K562 (cell line): ENCODE measurements around the gene HOXB5. TPM values are rescaled to one million over a fixed set of nuclear protein-coding genes. Genes with fewer than 3 reads are reported as not detected.

Experiments used
- ARID1B ChIP-seq: fragments of 450-650 bp; IDR thresholded peaks from 2 replicates; pipeline ENCODE4 v1.6.1; 2016; ENCODE audit warnings: antibody characterized with exemption, mild to moderate bottlenecking, inconsistent platforms
- ARNT ChIP-seq, 2 experiments: fragments of 450-650 bp; IDR thresholded peaks; 2 replicates each; pipeline ENCODE4 v1.6.1; 2016; ENCODE audit warnings: mild to moderate bottlenecking in 1 of 2
- CEBPG ChIP-seq, 3 experiments: fragments of 200-800 bp in 1 of 3; sonication (Bioruptor generic) in 1 of 3; sonication (generic) in 1 of 3; formaldehyde crosslinking in 1 of 3; IDR thresholded peaks in 2 of 3; conservative IDR thresholded peaks in 1 of 3; 2 replicates each; pipeline versions ENCODE4 v1.6.1 to v1.8.0; 2016 to 2022; ENCODE audit warnings: missing compliant biosample characterization in 2 of 3, missing genetic modification characterization in 2 of 3, mild to moderate bottlenecking in 1 of 3, missing genetic modification reagents in 1 of 3
- CXXC5 ChIP-seq: fragments of 250-450 bp; sonication (Bioruptor Pico); IDR thresholded peaks from 2 replicates; pipeline ENCODE4 v1.8.0; 2022; ENCODE audit warnings: inconsistent platforms, mild to moderate bottlenecking, moderate library complexity
- DPF2 ChIP-seq: fragments of 450-650 bp; IDR thresholded peaks from 2 replicates; pipeline ENCODE4 v1.6.1; 2016
- GATA2 ChIP-seq: sonication (generic); formaldehyde crosslinking; IDR thresholded peaks from 2 replicates; pipeline ENCODE4 v1.4.0; 2020; ENCODE audit warnings: mild to moderate bottlenecking, missing genetic modification reagents
- HEY1 ChIP-seq: fragments of 250-450 bp; sonication (Bioruptor Pico); IDR thresholded peaks from 2 replicates; pipeline ENCODE4 v1.5.0; 2020; ENCODE audit warnings: mild to moderate bottlenecking, moderate library complexity, borderline replicate concordance
- NCOA2 ChIP-seq, 2 experiments: fragments of 450-650 bp; IDR thresholded peaks; 2 replicates each; pipeline ENCODE4 v1.6.1; 2018; ENCODE audit warnings: mild to moderate bottlenecking in 2 of 2, moderate library complexity in 1 of 2; ENCODE audit not compliant: partially characterized antibody in 2 of 2
- NFE2L1 ChIP-seq: fragments of 450-650 bp; IDR thresholded peaks from 2 replicates; pipeline ENCODE4 v1.6.1; 2016; ENCODE audit warnings: missing genetic modification characterization, low read depth, mild to moderate bottlenecking, missing compliant biosample characterization, moderate library complexity, borderline replicate concordance
- NR0B1 ChIP-seq: fragments of 450-650 bp; IDR thresholded peaks from one replicate; pipeline ENCODE4 v1.6.1; 2018; ENCODE audit warnings: mild to moderate bottlenecking, moderate library complexity; ENCODE audit not compliant: partially characterized antibody
- RUNX1 ChIP-seq: sonication (generic); IDR thresholded peaks from 2 replicates; pipeline ENCODE4 v1.6.1; 2016; ENCODE audit warnings: antibody characterized with exemption, low read depth
- SMARCA4 ChIP-seq: fragments of 450-650 bp; IDR thresholded peaks from 2 replicates; pipeline ENCODE4 v1.6.1; 2016
- SMARCC2 ChIP-seq: fragments of 450-650 bp; IDR thresholded peaks from 2 replicates; pipeline ENCODE4 v1.6.1; 2017; ENCODE audit warnings: antibody characterized with exemption, moderate library complexity, mild to moderate bottlenecking, low read depth
- SOX6 ChIP-seq: fragments of 450-650 bp; IDR thresholded peaks from 2 replicates; pipeline ENCODE4 v1.6.1; 2014; ENCODE audit warnings: mild to moderate bottlenecking
- TAF1 ChIP-seq: IDR thresholded peaks from 2 replicates; pipeline ENCODE4 v1.6.1; 2011; ENCODE audit warnings: mild to moderate bottlenecking, low read length, moderate library complexity; ENCODE audit not compliant: insufficient read depth, control insufficient read depth, severe bottlenecking; ENCODE audit errors: extremely low read depth
- TARDBP ChIP-seq: fragments of 450-650 bp; IDR thresholded peaks from 2 replicates; pipeline ENCODE4 v1.6.1; 2016
- ZC3H11A ChIP-seq: IDR thresholded peaks from 2 replicates; pipeline ENCODE4 v1.6.1; 2012; ENCODE audit warnings: low read depth, low read length, improper control_type of control experiment
- polyA plus RNA-seq, 8 experiments: library from polyadenylated mRNA; depleted of rRNA in 4 of 8; stranded (reverse) in 5 of 8; unstranded in 3 of 8; fragments of >200 nt; fragmentation: Nextera tagmentation in 2 of 8; fragmentation: Illumina TruSeq in 1 of 8; extraction: Ambion mirVana in 2 of 8; extraction: Trizol in 1 of 8; gene quantifications; 2 replicates each; pipeline versions ENCODE4 v1.2.1 to v1.2.3, GENCODE V29; 2011 to 2014; ENCODE audit warnings: inconsistent platforms in 1 of 8, missing spikeins in 1 of 8
- total RNA-seq, 7 experiments: library from RNA; depleted of rRNA in 6 of 7; stranded (reverse); fragments of >200 nt in 6 of 7; fragmentation: Illumina TruSeq in 2 of 7; extraction: Trizol in 2 of 7; gene quantifications; 2 replicates each; pipeline versions ENCODE4 v1.2.1 to v1.2.3, GENCODE V29; 2011 to 2021; ENCODE audit warnings: low replicate concordance in 1 of 7
- TF ChIP-seq, protein P1 (sequence below), 2 experiments: fragments of 450-650 bp; IDR thresholded peaks; 2 replicates each; pipeline ENCODE4 v1.6.1; 2016
- TF ChIP-seq, protein P2 (sequence below): fragments of 250-450 bp; sonication (Bioruptor Pico); IDR thresholded peaks from 2 replicates; pipeline ENCODE4 v1.4.0; 2020; ENCODE audit warnings: mild to moderate bottlenecking, moderate library complexity, borderline replicate concordance
- TF ChIP-seq, protein P3 (sequence below), 2 experiments: IDR thresholded peaks in 1 of 2; conservative IDR thresholded peaks in 1 of 2; 2 replicates each; pipeline ENCODE4 v1.6.1; 2016; ENCODE audit warnings: low read depth in 2 of 2, mild to moderate bottlenecking in 1 of 2, missing compliant biosample characterization in 1 of 2, missing genetic modification characterization in 1 of 2, moderate library complexity in 1 of 2

Gene HOXB5
- total and polyA plus RNA-seq, 9 of the 15 experiments (the other 6 are each of a cell fraction or from before 2014, with no cell fraction given) = 0.24 to 2.7 (median 0.65) TPM

GRCh38 chr17:48623583-48623982 is 30.0 kb upstream of the HOXB5 start (continued):
- no peak for TF ChIP-seq NFE2L1 (tag)
- TF ChIP-seq SMARCA4 = peak; percentile 39; the same call in 1 of the 2 replicates
- no peak for TF ChIP-seq NCOA2 (IDR thresholded peaks at IDR 0.05; ENCODE audit: partially characterized antibody in 2 of 2)
- 0 out of 2 replicates have a peak, but pooled peaks have one; percentile 16 for TF ChIP-seq SMARCC2
- no peak for TF ChIP-seq GATA2 (CRISPR knock-in tag)
- 0 out of 2 replicates have a peak, but pooled peaks have one; percentile 22 for TF ChIP-seq HEY1 (CRISPR knock-in tag)
- TF ChIP-seq, protein P1, sequence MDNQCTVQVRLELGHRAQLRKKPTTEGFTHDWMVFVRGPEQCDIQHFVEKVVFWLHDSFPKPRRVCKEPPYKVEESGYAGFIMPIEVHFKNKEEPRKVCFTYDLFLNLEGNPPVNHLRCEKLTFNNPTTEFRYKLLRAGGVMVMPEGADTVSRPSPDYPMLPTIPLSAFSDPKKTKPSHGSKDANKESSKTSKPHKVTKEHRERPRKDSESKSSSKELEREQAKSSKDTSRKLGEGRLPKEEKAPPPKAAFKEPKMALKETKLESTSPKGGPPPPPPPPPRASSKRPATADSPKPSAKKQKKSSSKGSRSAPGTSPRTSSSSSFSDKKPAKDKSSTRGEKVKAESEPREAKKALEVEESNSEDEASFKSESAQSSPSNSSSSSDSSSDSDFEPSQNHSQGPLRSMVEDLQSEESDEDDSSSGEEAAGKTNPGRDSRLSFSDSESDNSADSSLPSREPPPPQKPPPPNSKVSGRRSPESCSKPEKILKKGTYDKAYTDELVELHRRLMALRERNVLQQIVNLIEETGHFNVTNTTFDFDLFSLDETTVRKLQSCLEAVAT (IDR thresholded peaks at IDR 0.05) = peak; percentile 57 to 69; a peak in 1 of 4 replicates
- 0 out of 2 replicates have a peak, but pooled peaks have one; percentile 29 for TF ChIP-seq SOX6
- no peak for TF ChIP-seq NR0B1
- TF ChIP-seq DPF2 = peak; percentile 35
- no peak for TF ChIP-seq TARDBP
- peak; percentile 11; the same call in 1 of the 2 replicates for TF ChIP-seq CXXC5 (CRISPR knock-in tag)
- TF ChIP-seq ARNT (IDR thresholded peaks at IDR 0.05) = 0 out of 4 replicates have a peak, but pooled peaks of 1 of the 2 experiments have one; percentile 36
- TF ChIP-seq, protein P2, sequence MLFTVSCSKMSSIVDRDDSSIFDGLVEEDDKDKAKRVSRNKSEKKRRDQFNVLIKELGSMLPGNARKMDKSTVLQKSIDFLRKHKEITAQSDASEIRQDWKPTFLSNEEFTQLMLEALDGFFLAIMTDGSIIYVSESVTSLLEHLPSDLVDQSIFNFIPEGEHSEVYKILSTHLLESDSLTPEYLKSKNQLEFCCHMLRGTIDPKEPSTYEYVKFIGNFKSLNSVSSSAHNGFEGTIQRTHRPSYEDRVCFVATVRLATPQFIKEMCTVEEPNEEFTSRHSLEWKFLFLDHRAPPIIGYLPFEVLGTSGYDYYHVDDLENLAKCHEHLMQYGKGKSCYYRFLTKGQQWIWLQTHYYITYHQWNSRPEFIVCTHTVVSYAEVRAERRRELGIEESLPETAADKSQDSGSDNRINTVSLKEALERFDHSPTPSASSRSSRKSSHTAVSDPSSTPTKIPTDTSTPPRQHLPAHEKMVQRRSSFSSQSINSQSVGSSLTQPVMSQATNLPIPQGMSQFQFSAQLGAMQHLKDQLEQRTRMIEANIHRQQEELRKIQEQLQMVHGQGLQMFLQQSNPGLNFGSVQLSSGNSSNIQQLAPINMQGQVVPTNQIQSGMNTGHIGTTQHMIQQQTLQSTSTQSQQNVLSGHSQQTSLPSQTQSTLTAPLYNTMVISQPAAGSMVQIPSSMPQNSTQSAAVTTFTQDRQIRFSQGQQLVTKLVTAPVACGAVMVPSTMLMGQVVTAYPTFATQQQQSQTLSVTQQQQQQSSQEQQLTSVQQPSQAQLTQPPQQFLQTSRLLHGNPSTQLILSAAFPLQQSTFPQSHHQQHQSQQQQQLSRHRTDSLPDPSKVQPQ = no peak
- TF ChIP-seq, protein P3, sequence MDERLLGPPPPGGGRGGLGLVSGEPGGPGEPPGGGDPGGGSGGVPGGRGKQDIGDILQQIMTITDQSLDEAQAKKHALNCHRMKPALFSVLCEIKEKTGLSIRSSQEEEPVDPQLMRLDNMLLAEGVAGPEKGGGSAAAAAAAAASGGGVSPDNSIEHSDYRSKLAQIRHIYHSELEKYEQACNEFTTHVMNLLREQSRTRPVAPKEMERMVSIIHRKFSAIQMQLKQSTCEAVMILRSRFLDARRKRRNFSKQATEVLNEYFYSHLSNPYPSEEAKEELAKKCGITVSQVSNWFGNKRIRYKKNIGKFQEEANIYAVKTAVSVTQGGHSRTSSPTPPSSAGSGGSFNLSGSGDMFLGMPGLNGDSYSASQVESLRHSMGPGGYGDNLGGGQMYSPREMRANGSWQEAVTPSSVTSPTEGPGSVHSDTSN (CRISPR knock-in tag; IDR thresholded peaks at IDR 0.05; ENCODE audit: low read depth) = no peak
- TF ChIP-seq, protein P3 (tag; conservative IDR thresholded peaks at IDR 0.05; ENCODE audit: low read depth) = 0 out of 2 replicates have a peak, but pooled peaks have one; percentile 21
- peak; percentile 76 for TF ChIP-seq ARID1B
- TF ChIP-seq TAF1 = peak; percentile 19
- no peak for TF ChIP-seq ZC3H11A
- 0 out of 2 replicates have a peak, but pooled peaks have one; percentile 30 for TF ChIP-seq RUNX1
- peak; percentile 96 for TF ChIP-seq CEBPG (CRISPR knock-in tag; IDR thresholded peaks at IDR 0.05)
- TF ChIP-seq CEBPG (tag; conservative IDR thresholded peaks at IDR 0.05 in 1 of 2, IDR thresholded peaks at IDR 0.05 in 1 of 2) = peak in 1 of 2 experiments; percentile 46; a peak in 2 of 4 replicates
